Smooth muscle cell (in vitro differentiated cells): ENCODE results near the gene PLCB1. TPM values are rescaled to one million over a fixed set of nuclear protein-coding genes. Genes with fewer than 3 reads are reported as not detected.

Experiments used
- DNase-seq: peaks from one replicate; lab custom pipeline; 2025; ENCODE audit not compliant: unreplicated experiment; lab: John Stamatoyannopoulos, UW
- H2AFZ ChIP-seq: fragments of 200-600 bp; sonication (generic); 2 replicates; pipeline ENCODE4 v1.6.0; 2016; ENCODE audit warnings: antibody characterized with exemption, low read depth, mild to moderate bottlenecking
- H3F3A ChIP-seq: fragments of 200-600 bp; sonication (generic); 2 replicates; pipeline ENCODE4 v1.6.0; 2017; ENCODE audit warnings: antibody characterized with exemption, low read depth
- H3K27ac ChIP-seq: fragments of 200-600 bp; sonication (generic); 2 replicates; pipeline ENCODE4 v1.5.1; 2016; ENCODE audit warnings: low read depth, mild to moderate bottlenecking
- H3K27me3 ChIP-seq: fragments of 200-600 bp; sonication (generic); 2 replicates; pipeline ENCODE4 v1.6.1; 2016; ENCODE audit warnings: low read depth, mild to moderate bottlenecking
- H3K36me3 ChIP-seq: fragments of 200-600 bp; sonication (generic); 2 replicates; pipeline ENCODE4 v1.5.1; 2016; ENCODE audit warnings: low read depth
- H3K4me1 ChIP-seq: fragments of 200-600 bp; sonication (generic); 2 replicates; pipeline ENCODE4 v1.5.1; 2016; ENCODE audit warnings: low read depth
- H3K4me2 ChIP-seq: fragments of 200-600 bp; sonication (generic); 2 replicates; pipeline ENCODE4 v1.6.0; 2016; ENCODE audit warnings: mild to moderate bottlenecking
- H3K4me3 ChIP-seq: fragments of 200-600 bp; sonication (generic); 2 replicates; pipeline ENCODE4 v1.5.1; 2016; ENCODE audit warnings: mild to moderate bottlenecking
- H3K79me2 ChIP-seq: fragments of 200-600 bp; sonication (generic); 2 replicates; pipeline ENCODE4 v1.6.0; 2016; ENCODE audit warnings: low read depth, mild to moderate bottlenecking
- H3K9ac ChIP-seq: fragments of 200-600 bp; sonication (generic); 2 replicates; pipeline ENCODE4 v1.6.0; 2016; ENCODE audit warnings: low read depth
- H3K9me3 ChIP-seq: fragments of 200-600 bp; sonication (generic); replicated peaks from 2 replicates; pipeline ENCODE4 v1.5.1; 2016; ENCODE audit warnings: low read depth
- H4K20me1 ChIP-seq: fragments of 200-600 bp; sonication (generic); 2 replicates; pipeline ENCODE4 v1.6.0; 2016; ENCODE audit warnings: low read depth
- CTCF ChIP-seq: fragments of 200-600 bp; sonication (generic); IDR thresholded peaks from 2 replicates; pipeline ENCODE4 v1.5.1; 2017; ENCODE audit warnings: borderline replicate concordance, mild to moderate bottlenecking, antibody characterized with exemption; ENCODE audit not compliant: insufficient read depth, poor library complexity, severe bottlenecking
- WGBS: methylation state at CpG from one replicate; pipeline ENCODE4 v1.1.7; 2016; ENCODE audit warnings: low lambda C conversion rate; 5-methylcytosine and 5-hydroxymethylcytosine counted together
- polyA plus RNA-seq: library from polyadenylated mRNA; unstranded; fragments of >200 nt; fragmentation: Nextera tagmentation; extraction: Ambion mirVana; gene quantifications from 2 replicates; pipeline ENCODE4 v1.2.1, GENCODE V29; 2016
- total RNA-seq: library from RNA; depleted of rRNA; stranded (reverse); fragments of >200 nt; gene quantifications from 2 replicates; pipeline ENCODE4 v1.2.3, GENCODE V29; 2014

The PLCB1 gene
- total and polyA plus RNA-seq, 2 experiments from 2014 or later, result 4.7 to 25.3 TPM

DNA sequence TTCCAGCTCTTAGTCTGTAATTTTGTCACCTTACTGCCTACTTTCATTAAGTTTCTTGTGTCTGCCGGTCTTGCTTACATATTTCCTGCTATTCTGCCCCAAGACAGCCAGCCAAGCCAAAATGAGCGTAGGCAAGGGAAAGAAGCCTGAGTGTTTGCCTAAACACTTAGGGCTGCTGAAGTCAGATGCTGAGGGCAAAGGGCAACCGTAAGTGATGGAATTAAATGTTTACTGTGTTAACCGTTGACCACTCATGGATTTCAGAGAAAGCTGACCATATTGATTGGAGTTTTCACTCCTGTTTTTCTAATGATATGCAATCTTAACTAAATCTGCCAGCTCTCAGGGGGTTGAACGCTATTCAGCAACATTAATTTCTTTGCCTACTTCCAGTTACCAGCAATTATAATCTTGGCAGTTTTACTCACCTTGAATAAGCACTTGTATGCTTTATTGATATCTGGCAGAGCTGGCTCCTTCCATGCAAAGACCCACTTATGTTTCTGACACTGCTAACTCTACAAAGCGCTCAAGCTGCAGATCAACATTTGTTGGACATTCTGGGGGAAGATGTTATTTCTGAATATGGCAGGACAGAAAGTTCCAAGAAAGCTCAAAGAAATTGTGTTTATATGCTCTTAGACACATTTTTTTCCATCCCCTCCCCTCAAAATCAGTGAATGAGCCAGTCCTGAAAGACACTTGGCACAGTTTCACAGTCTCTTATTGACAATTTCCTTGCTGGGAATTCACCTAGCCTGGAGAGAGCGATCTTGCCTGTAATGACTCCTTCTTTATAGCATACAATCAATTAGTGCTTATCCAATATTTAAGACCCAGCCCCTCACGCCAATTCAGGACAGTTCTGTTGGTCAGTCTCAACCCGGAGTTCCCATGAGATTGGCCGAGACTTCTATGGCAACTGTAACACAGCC lies 183.8 kb downstream of the PLCB1 start:
- Histone ChIP-seq H3K4me3 (no peak overlapping the region), H3K27me3 (no peaks in the 10 kb centered on the region), H3K36me3 (no peaks in the 10 kb centered on the region), H3K4me1 (no peaks in the 10 kb centered on the region), H3K9me3 (no peaks in the 10 kb centered on the region), H4K20me1 (no peaks in the 10 kb centered on the region), H2AFZ (no peak overlapping the region), H3K79me2 (no peaks in the 10 kb centered on the region), H3K4me2 (no peak overlapping the region), H3K27ac (no peak overlapping the region), H3K9ac (no peak overlapping the region), H3F3A (no peaks in the 10 kb centered on the region)
- DNase-seq, result no peak
- TF ChIP-seq CTCF, result no peak
- WGBS, result 94% methylated on average over 10 of the region's 10 CpGs

DNA sequence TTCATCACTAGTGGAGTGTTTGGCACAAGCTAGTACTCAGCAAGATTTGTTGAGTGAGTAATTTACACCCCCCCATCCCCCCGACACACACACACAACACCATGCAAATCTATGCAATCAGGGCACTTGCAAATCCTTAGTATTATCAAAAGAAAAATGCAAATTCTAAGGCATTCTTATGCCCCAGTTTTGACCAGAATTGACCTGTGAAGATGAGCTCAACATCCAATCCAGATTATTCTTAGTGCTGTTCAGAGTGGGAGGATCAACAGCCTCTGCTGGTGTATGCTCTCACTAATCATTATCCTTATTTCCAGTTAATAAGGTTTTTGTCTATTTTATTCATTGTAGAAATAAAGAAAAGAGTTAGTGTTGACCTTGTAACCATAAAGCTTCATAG lies 185.4 kb downstream of the PLCB1 start:
- H3K9me3 ChIP-seq, result no peaks in the 10 kb centered on the region
- no peak for DNase-seq

GRCh38 chr20:8318965-8319625 lies 187.0 kb downstream of the PLCB1 start:
- no peaks in the 10 kb centered on the region for H3K4me1 ChIP-seq
- no peak overlapping the region for H2AFZ ChIP-seq
- H3K9ac ChIP-seq, result no peak overlapping the region
- DNase-seq, result no peak
- no peak overlapping the region for H3K4me3 ChIP-seq
- no peaks in the 10 kb centered on the region for H3F3A ChIP-seq
- H3K4me2 ChIP-seq, result no peak overlapping the region
- H3K27ac ChIP-seq, result no peak overlapping the region
- H3K79me2 ChIP-seq, result no peaks in the 10 kb centered on the region
- WGBS, result 88% methylated on average over 3 of the region's 3 CpGs
- TF ChIP-seq CTCF, result no peak
- H4K20me1 ChIP-seq, result no peaks in the 10 kb centered on the region
- no peaks in the 10 kb centered on the region for H3K9me3 ChIP-seq
- H3K36me3 ChIP-seq, result no peaks in the 10 kb centered on the region
- H3K27me3 ChIP-seq, result no peaks in the 10 kb centered on the region

More for the DNA sequence above, 185.4 kb downstream of the PLCB1 start:
- Histone ChIP-seq H3K27ac (no peak overlapping the region), H3K9ac (no peak overlapping the region), H3K4me1 (no peaks in the 10 kb centered on the region), H4K20me1 (no peaks in the 10 kb centered on the region), H3K4me2 (no peak overlapping the region), H3K36me3 (no peaks in the 10 kb centered on the region), H3K27me3 (no peaks in the 10 kb centered on the region), H2AFZ (no peak overlapping the region), H3K79me2 (no peaks in the 10 kb centered on the region), H3K4me3 (no peak overlapping the region), H3F3A (no peaks in the 10 kb centered on the region)
- 92% methylated on average over 1 of the region's 1 CpG for WGBS
- no peak for TF ChIP-seq CTCF
